IMR-90 (cell line): Measurements from ENCODE around the gene STAT6. TPM values are rescaled to one million over a fixed set of nuclear protein-coding genes. Genes with fewer than 3 reads are reported as not detected.

Source experiments
- ATAC-seq: fragments of 200-7000 bp; cut with Tn5 transposase; 2 replicates; pipeline ENCODE4 v1.9.1; 2020; ENCODE audit warnings: low read depth, mild to moderate bottlenecking, moderate library complexity
- BruUV-seq: library from RNA; stranded (reverse); fragments of 400-500 nt; replicated peaks from 2 replicates; lab custom pipeline; 2021; lab: Mats Ljungman, UMichigan
- CTCF ChIA-PET: fragments of 300-600 bp; formaldehyde crosslinking; extraction: SDS; loops from one replicate; lab custom pipeline; 2021; ENCODE audit warnings: antibody characterized with exemption; lab: Yijun Ruan, JAX
- POLR2A ChIA-PET: fragments of 300-600 bp; sonication (Branson Sonifier 250); formaldehyde crosslinking; loops from one replicate; lab custom pipeline; 2022; ENCODE audit warnings: antibody characterized with exemption; ENCODE audit not compliant: unreplicated experiment; lab: Charles Lee
- DNase-seq: peaks from one replicate; pipeline ENCODE4 v3.0.0; 2013
- H2AFZ ChIP-seq: replicated peaks from 2 replicates; pipeline ENCODE3; 2013; ENCODE audit warnings: low read length, mild to moderate bottlenecking; ENCODE audit not compliant: poor library complexity
- H2AK5ac ChIP-seq: 2 replicates; pipeline ENCODE4 v1.6.1; 2013; ENCODE audit warnings: low read depth, low read length, inconsistent platforms
- H2AK9ac ChIP-seq: replicated peaks from 2 replicates; pipeline ENCODE3; 2013; ENCODE audit warnings: mild to moderate bottlenecking, low read depth, low read length, moderate library complexity; ENCODE audit not compliant: poor library complexity
- H2BK120ac ChIP-seq: 2 replicates; pipeline ENCODE4 v1.6.1; 2013; ENCODE audit warnings: low read depth, low read length, inconsistent platforms
- H2BK15ac ChIP-seq: 3 replicates; pipeline ENCODE4 v1.6.1; 2013; ENCODE audit warnings: low read depth, low read length, inconsistent platforms
- H2BK20ac ChIP-seq: 2 replicates; pipeline ENCODE4 v1.6.1; 2013; ENCODE audit warnings: low read depth, mild to moderate bottlenecking, inconsistent platforms, low read length, moderate library complexity
- H2BK5ac ChIP-seq: 2 replicates; pipeline ENCODE4 v1.6.1; 2013; ENCODE audit warnings: mild to moderate bottlenecking, low read depth, low read length, inconsistent platforms; ENCODE audit not compliant: poor library complexity, severe bottlenecking
- H3K14ac ChIP-seq: replicated peaks from 2 replicates; pipeline ENCODE4 v1.6.1; 2013; ENCODE audit warnings: low read depth, low read length, inconsistent platforms
- H3K18ac ChIP-seq: 2 replicates; pipeline ENCODE4 v1.6.1; 2013; ENCODE audit warnings: low read depth, low read length, control low read depth
- H3K23ac ChIP-seq: 2 replicates; pipeline ENCODE4 v1.6.1; 2013; ENCODE audit warnings: low read depth, low read length, inconsistent platforms
- H3K27ac ChIP-seq: 2 replicates; pipeline ENCODE4 v1.5.1; 2013; ENCODE audit warnings: mild to moderate bottlenecking, control low read depth, low read length; ENCODE audit not compliant: insufficient read depth
- H3K27me3 ChIP-seq: 2 replicates; pipeline ENCODE4 v1.6.1; 2013; ENCODE audit warnings: low read length; ENCODE audit not compliant: control insufficient read depth, insufficient read depth
- H3K36me3 ChIP-seq: 2 replicates; pipeline ENCODE4 v1.6.1; 2013; ENCODE audit warnings: low read length, mixed read lengths; ENCODE audit not compliant: control insufficient read depth, insufficient read depth
- H3K4ac ChIP-seq: 2 replicates; pipeline ENCODE4 v1.6.1; 2013; ENCODE audit warnings: low read depth, low read length, inconsistent platforms
- H3K4me1 ChIP-seq: 2 replicates; pipeline ENCODE4 v1.6.1; 2013; ENCODE audit warnings: low read length, mixed read lengths; ENCODE audit not compliant: control insufficient read depth, insufficient read depth
- H3K4me2 ChIP-seq: 2 replicates; pipeline ENCODE4 v1.6.1; 2013; ENCODE audit warnings: low read depth, mild to moderate bottlenecking, control low read depth, low read length, moderate library complexity
- H3K4me3 ChIP-seq: 2 replicates; pipeline ENCODE4 v1.5.1; 2013; ENCODE audit warnings: low read depth, mild to moderate bottlenecking, control low read depth, low read length, moderate library complexity; ENCODE audit not compliant: insufficient read depth
- H3K56ac ChIP-seq: 2 replicates; pipeline ENCODE4 v1.6.1; 2013; ENCODE audit warnings: low read length, inconsistent platforms; ENCODE audit not compliant: insufficient read depth; ENCODE audit errors: extremely low read depth
- H3K79me1 ChIP-seq, 2 experiments: 2 replicates each; pipeline ENCODE4 v1.6.1; 2013; ENCODE audit warnings: low read length in 2 of 2, inconsistent platforms in 1 of 2, low read depth in 1 of 2
- H3K9ac ChIP-seq: 2 replicates; pipeline ENCODE4 v1.6.1; 2013; ENCODE audit warnings: low read depth, low read length, control low read depth
- H3K9me1 ChIP-seq: 2 replicates; pipeline ENCODE4 v1.6.1; 2013; ENCODE audit warnings: low read length, inconsistent platforms; ENCODE audit not compliant: insufficient read depth
- H3K9me3 ChIP-seq: 2 replicates; pipeline ENCODE4 v1.6.1; 2013; ENCODE audit warnings: low read length; ENCODE audit not compliant: control insufficient read depth, insufficient read depth
- H4K20me1 ChIP-seq: 2 replicates; pipeline ENCODE4 v1.6.1; 2013; ENCODE audit warnings: low read length, inconsistent platforms; ENCODE audit not compliant: insufficient read depth
- H4K5ac ChIP-seq: 2 replicates; pipeline ENCODE4 v1.6.1; 2013; ENCODE audit warnings: mild to moderate bottlenecking, low read depth, low read length, control low read depth
- H4K8ac ChIP-seq, 2 experiments: 2 replicates each; pipeline ENCODE4 v1.6.1; 2013; ENCODE audit warnings: low read depth in 2 of 2, low read length in 2 of 2, control low read depth in 1 of 2, inconsistent platforms in 1 of 2
- H4K91ac ChIP-seq: 2 replicates; pipeline ENCODE4 v1.6.1; 2013; ENCODE audit warnings: low read depth, low read length, inconsistent platforms; ENCODE audit not compliant: insufficient read depth
- RAD21 ChIP-seq: IDR thresholded peaks from 2 replicates; pipeline ENCODE4 v1.6.1; 2012; ENCODE audit warnings: low read length, improper control_type of control experiment
- WGBS, 2 experiments: methylation state at CpG; one replicate each; pipeline versions ENCODE4 v1.1.5 to v1.1.7; 2013; ENCODE audit warnings: missing lambda C conversion rate in 2 of 2; ENCODE audit not compliant: insufficient read length in 1 of 2; ENCODE audit errors: extremely low coverage in 2 of 2; 5-methylcytosine and 5-hydroxymethylcytosine counted together
- dilution Hi-C: fragments of 300-500 bp; cut with HindIII; formaldehyde crosslinking; loops from one replicate; pipeline ENCODE4 v1.14.3; 2018; ENCODE audit warnings: low sequenced_read_pairs; ENCODE audit not compliant: unreplicated experiment
- in situ Hi-C: fragments of 300-500 bp; cut with MboI; formaldehyde crosslinking; loops from 3 replicates; pipeline ENCODE4 v1.14.3; 2019; ENCODE audit warnings: low sequenced_read_pairs, inconsistent platforms, mixed read lengths
- intact Hi-C: fragments of 100-400 bp; cut with micrococcal nuclease; formaldehyde crosslinking; loops from 2 replicates; pipeline ENCODE4 v1.10.0; 2022
- polyA plus RNA-seq, 3 experiments: library from polyadenylated mRNA; depleted of rRNA; stranded (reverse); fragments of >200 nt; gene quantifications; 2 replicates each; pipeline ENCODE4 v1.2.3, GENCODE V29; 2012; ENCODE audit warnings: low replicate concordance in 1 of 3
- total RNA-seq: library from RNA; depleted of rRNA; stranded (reverse); fragments of >200 nt; gene quantifications from 2 replicates; pipeline ENCODE4 v1.2.3, GENCODE V29; 2012

Gene STAT6
- total and polyA plus RNA-seq, 2 of the 4 experiments (the other 2 are of a cell fraction), result 43.4 to 96.9 TPM

DNA sequence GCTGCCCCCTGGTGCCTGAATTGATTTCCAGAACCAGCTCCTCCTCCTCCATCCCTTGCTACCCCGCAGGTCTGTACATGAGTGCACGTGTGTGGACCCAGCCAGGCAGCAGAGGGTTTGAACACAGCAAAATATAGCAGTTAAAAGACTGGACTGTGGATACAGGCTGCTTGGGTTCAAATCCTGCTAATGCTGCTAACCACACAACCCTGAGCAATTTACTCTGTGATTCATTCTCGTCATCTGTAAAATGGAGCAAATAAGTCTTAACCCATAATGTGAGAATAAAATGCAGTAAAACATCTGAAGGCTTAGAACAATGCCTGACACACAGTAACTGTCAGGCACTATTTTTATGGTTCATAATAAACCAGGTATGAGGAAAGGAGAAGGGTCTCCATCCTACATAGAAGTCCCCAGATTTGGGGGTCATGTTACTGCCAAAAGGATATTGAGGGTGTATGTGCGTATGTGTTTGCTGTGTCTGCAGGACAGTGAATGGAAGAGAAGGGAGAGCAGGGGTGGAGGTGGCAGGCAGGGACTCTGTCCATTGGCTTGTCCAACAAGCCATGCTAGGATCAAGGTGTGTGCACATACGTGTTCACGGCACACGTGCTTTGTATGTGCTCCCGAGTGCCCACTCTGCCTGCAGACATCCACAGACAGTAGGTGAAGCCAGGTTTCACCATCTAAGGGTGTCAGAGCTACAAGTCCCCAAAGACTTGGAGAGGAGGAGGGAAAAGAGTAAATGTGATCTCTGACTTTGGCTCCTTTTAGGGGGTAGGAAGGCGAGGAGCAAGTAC, 1.5 kb upstream of the STAT6 start:
- Histone ChIP-seq H3K27ac (peak overlapping the region; percentile 94), H3K27me3 (no peaks in the 10 kb centered on the region), H3K9me1 (peaks cover 4% of the 10 kb centered on the region), H4K20me1 (peaks cover 12% of the 10 kb centered on the region), H4K8ac (peak overlapping the region in 1 of 2 experiments; percentile 97; a peak in 3 of 4 replicates), H4K91ac (peak overlapping the region; percentile 25; the same call in 1 of the 2 replicates), H2AFZ (peak overlapping the region; percentile 86), H3K4me3 (no peak overlapping the region), H3K14ac (no peak overlapping the region; the same call in 1 of the 2 replicates), H4K5ac (no peak overlapping the region), H2AK9ac (peak overlapping the region; percentile 99), H3K79me1 (peaks cover 19 to 40% of the 10 kb centered on the region in 2 experiments; a peak in 3 of 4 replicates), H3K9ac (no peak overlapping the region), H3K36me3 (peaks cover 3% of the 10 kb centered on the region; the same call in 1 of the 2 replicates), H2BK5ac (peak overlapping the region; percentile 90), H3K4me1 (0 out of 2 replicates have a peak, but pooled peaks cover 2% of the 10 kb centered on the region), H3K23ac (no peak overlapping the region; the same call in 1 of the 2 replicates), H2AK5ac (peak overlapping the region; percentile 76), H3K18ac (no peak overlapping the region; the same call in 1 of the 2 replicates), H3K4me2 (peak overlapping the region; percentile 93; the same call in 1 of the 2 replicates), H2BK15ac (peak overlapping the region; percentile 89; the same call in 2 of the 3 replicates), H3K56ac (no peak overlapping the region), H3K9me3 (no peaks in the 10 kb centered on the region), H3K4ac (peak overlapping the region; percentile 97), H2BK20ac (peak overlapping the region; percentile 56; the same call in 1 of the 2 replicates), H2BK120ac (no peak overlapping the region; the same call in 1 of the 2 replicates)
- ChIA-PET CTCF (interaction anchor here (0.5 to 2.9 kb wide), 14 partner anchors 11 to 555 kb away, joined by 3 to 24 read pairs (median 7); partner anchors contain the start of genes LRP1 and ZBTB39), POLR2A (interaction anchor here (0.8 to 2.1 kb wide), 6 partner anchors 15 to 43 kb away, joined by 3 to 12 read pairs (median 8); partner anchors contain the start of genes LRP1 and NEMP1)
- dilution Hi-C loops (no loop called here), in situ Hi-C loops (loop anchor here (5.0 kb wide), 2 partner anchors 45 to 105 kb away; partner anchors contain the start of gene ZBTB39), intact Hi-C loops (loop anchor here (1.0 to 5.0 kb wide), 3 partner anchors 43 to 130 kb away; no protein-coding TSS in a partner anchor)
- no peak for DNase-seq
- ATAC-seq, result peak; percentile 50
- BruUV-seq, result no TSS peak
- 94% methylated on average over 3 of the region's 9 CpGs; no CpG with 5 or more reads in 1 of the 2 experiments for WGBS, 2 experiments
- TF ChIP-seq RAD21, result no peak
